ENCODE measurements around the gene NCS1. TPM values are rescaled to one million over a fixed set of nuclear protein-coding genes. Genes with fewer than 3 reads are reported as not detected.

NCS1 gene
- total RNA-seq, 2 experiments from 2014 or later, result 19.2 to 21.8 TPM

DNA sequence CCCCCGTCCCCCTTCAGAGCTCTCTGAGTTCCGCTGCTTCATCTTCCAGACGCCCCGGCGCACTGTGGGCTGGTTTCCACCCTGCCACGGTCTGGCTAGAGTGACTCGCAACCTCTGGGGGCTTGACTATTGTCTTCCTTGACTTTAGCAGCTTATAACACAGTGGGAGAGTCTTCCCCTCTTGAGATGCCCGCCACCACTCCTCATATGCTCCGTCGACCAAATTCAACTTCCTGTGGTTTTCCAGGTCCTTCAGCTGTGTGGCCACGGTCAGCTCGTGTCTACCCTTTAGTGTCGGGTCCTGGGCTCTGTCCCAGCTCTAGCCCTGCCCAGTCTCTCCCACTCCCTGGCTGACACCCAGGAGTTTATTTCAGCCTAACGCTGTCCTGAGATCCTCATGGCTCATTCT, 28.2 kb upstream of the NCS1 start:
- ChIA-PET POLR2A (interaction anchor here (0.6 to 0.7 kb wide), 2 partner anchors 13 to 62 kb away, joined by 5 to 10 read pairs; no protein-coding TSS in a partner anchor), CTCF (interaction anchor here (0.6 to 1.1 kb wide), 6 partner anchors 14 to 406 kb away, joined by 3 to 6 read pairs (median 3); no protein-coding TSS in a partner anchor)

- ChIA-PET CTCF (interaction anchor here (0.6 to 1.0 kb wide), 4 partner anchors 15 to 1595 kb away, joined by 3 to 6 read pairs (median 5); no protein-coding TSS in a partner anchor), POLR2A (interaction anchor here (0.7 kb wide), 1 partner anchor 13 kb away, joined by 10 read pairs; no protein-coding TSS in a partner anchor)
Measured at GRCh38 chr9:130144703-130145102, 27.5 kb upstream of the NCS1 start.

- POLR2A ChIA-PET, result no interaction called here
- CTCF ChIA-PET, result no interaction called here
Measured at GRCh38 chr9:130145658-130146057, 26.5 kb upstream of the NCS1 start.

- CTCF ChIA-PET, result interaction anchor here (0.6 to 1.1 kb wide), 2 partner anchors 35 to 721 kb away, joined by 3 read pairs; no protein-coding TSS in a partner anchor
- POLR2A ChIA-PET, result interaction anchor here (0.6 to 1.0 kb wide), 2 partner anchors 21 to 213 kb away, joined by 3 to 10 read pairs; no protein-coding TSS in a partner anchor
Measured at GRCh38 chr9:130147198-130147597, 25.0 kb upstream of the NCS1 start.

GRCh38 chr9:130147910-130148309, 24.3 kb upstream of the NCS1 start:
- POLR2A ChIA-PET, result interaction anchor here (1.0 kb wide), 1 partner anchor 20 kb away, joined by 10 read pairs; no protein-coding TSS in a partner anchor

GRCh38 chr9:130149031-130149430, 23.2 kb upstream of the NCS1 start:
- CTCF ChIA-PET, result no interaction called here
- POLR2A ChIA-PET, result interaction anchor here (0.6 kb wide), 1 partner anchor 24 kb away, joined by 6 read pairs; no protein-coding TSS in a partner anchor

More at GRCh38 chr9:130147910-130148309, 24.3 kb upstream of the NCS1 start:
- CTCF ChIA-PET, result interaction anchor here (1.1 kb wide), 1 partner anchor 35 kb away, joined by 3 read pairs; no protein-coding TSS in a partner anchor

GRCh38 chr9:130149654-130150286, 22.4 kb upstream of the NCS1 start:
- CTCF ChIA-PET, result no interaction called here
- POLR2A ChIA-PET, result interaction anchor here (0.6 kb wide), 1 partner anchor 25 kb away, joined by 6 read pairs; no protein-coding TSS in a partner anchor

- CTCF ChIA-PET, result no interaction called here
- POLR2A ChIA-PET, result no interaction called here
Measured at GRCh38 chr9:130150779-130151382, 21.3 kb upstream of the NCS1 start.

GRCh38 chr9:130154816-130155215, 17.4 kb upstream of the NCS1 start:
- CTCF ChIA-PET, result no interaction called here
- POLR2A ChIA-PET, result no interaction called here

GRCh38 chr9:130155647-130156046, 16.6 kb upstream of the NCS1 start:
- CTCF ChIA-PET, result interaction anchor here (0.6 to 1.1 kb wide), 2 partner anchors 30 to 49 kb away, joined by 3 read pairs; no protein-coding TSS in a partner anchor
- POLR2A ChIA-PET, result no interaction called here

DNA sequence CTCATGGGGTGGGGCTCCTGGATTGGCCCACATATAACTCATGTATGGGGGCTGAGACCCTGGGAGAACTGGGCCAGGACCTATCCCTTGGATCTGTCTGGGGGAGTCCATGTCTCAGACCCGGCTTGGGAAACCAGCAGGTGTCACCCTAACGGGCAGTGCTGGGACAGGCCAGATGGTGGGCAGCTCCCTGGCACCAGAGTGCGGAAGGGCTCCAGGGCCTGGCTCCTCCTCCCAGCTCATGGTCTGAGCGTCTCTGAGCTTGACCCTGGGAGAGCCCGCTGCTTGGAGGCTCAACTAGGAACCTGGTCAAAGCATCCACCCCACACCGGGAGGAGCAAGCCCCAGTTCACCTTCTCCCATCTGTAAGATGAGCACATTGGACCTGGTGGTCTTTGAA, 15.5 kb upstream of the NCS1 start:
- ChIA-PET CTCF (interaction anchor here (1.1 kb wide), 1 partner anchor 50 kb away, joined by 3 read pairs; no protein-coding TSS in a partner anchor), POLR2A (no interaction called here)

DNA sequence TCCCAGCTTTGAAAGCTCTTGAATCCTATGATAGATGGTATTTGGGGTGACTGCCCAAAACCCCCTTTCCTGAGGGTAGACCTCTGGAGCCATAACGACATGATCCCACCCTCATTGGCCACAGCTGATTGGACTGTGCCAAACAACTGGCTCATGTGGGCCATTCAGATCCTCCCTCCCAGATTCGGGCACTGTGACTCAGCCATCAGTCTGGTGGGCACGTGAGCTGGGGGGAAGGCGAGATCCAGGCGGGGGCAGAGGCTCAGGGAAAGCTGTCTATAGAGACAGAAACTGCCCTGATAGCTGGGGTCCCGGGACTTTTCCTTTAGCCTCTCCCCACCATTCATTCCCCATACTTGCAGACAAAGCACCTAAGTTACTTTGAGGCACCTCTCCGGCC, 15.1 kb upstream of the NCS1 start:
- CTCF ChIA-PET, result no interaction called here
- POLR2A ChIA-PET, result no interaction called here

GRCh38 chr9:130158001-130158400, 14.2 kb upstream of the NCS1 start:
- CTCF ChIA-PET, result no interaction called here
- POLR2A ChIA-PET, result no interaction called here

DNA sequence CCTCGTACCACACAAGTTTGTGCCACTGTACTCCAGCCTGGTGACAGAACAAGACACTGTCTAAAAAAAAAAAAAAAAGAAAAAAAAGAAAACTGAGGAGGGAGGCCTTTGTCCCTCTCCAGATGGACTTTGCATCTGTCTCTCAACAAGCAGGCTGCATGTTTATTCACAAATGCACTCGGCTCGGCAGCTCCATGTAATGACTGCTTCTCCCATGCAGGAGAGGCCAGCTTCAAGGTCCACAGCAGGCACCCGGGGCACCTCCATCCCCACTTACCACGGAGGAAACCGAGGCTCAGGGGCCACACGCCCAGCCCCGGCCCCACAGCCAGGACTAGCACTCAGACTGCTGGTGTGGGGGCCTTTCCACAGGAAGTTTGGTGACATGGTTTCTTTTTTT, 13.1 kb upstream of the NCS1 start:
- ChIA-PET POLR2A (no interaction called here), CTCF (no interaction called here)

- ChIA-PET POLR2A (no interaction called here), CTCF (interaction anchor here (0.8 to 1.1 kb wide), 2 partner anchors 19 to 53 kb away, joined by 3 read pairs; no protein-coding TSS in a partner anchor)
Measured at GRCh38 chr9:130159915-130160670, 12.1 kb upstream of the NCS1 start.

GRCh38 chr9:130160862-130161470, 11.2 kb upstream of the NCS1 start:
- ChIA-PET POLR2A (interaction anchor here (0.7 kb wide), 1 partner anchor 94 kb away, joined by 5 read pairs; no protein-coding TSS in a partner anchor), CTCF (no interaction called here)

GRCh38 chr9:130165579-130165978, 6.6 kb upstream of the NCS1 start:
- CTCF ChIA-PET, result no interaction called here
- POLR2A ChIA-PET, result no interaction called here

GRCh38 chr9:130166399-130166798, 5.8 kb upstream of the NCS1 start:
- ChIA-PET CTCF (no interaction called here), POLR2A (no interaction called here)

DNA sequence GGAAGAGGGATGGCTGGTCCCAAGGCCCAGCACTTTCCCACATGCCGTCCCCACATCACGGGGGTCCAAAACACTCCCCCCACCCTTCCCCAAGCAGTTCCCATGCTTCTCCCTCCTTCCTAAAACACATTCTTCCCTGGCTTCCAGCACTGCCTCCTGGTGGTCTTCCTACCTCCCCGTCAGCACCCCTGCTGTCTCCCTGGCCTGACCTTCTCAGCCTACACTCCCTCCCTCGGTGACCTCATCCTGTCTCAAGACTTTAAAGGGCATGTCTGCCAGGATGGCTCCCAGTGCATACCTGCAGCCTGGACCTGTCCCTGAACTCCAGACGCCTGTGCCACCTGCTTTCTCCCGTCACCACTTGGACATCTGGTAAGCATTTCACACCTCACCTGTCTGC, 4.3 kb upstream of the NCS1 start:
- ChIA-PET POLR2A (interaction anchor here (0.6 to 0.7 kb wide), 2 partner anchors 21 to 40 kb away, joined by 3 to 10 read pairs; no protein-coding TSS in a partner anchor), CTCF (interaction anchor here (1.2 kb wide), 1 partner anchor 26 kb away, joined by 3 read pairs; no protein-coding TSS in a partner anchor)

Data from activated CD8-positive, alpha-beta memory T cell treated with anti-CD3 and anti-CD28 coated beads for 36 hours (primary cell).